GM21367 (cell line): ENCODE measurements around the gene GPR158.

Experiments used
- ATAC-seq: cut with Tn5 transposase; IDR thresholded peaks from one replicate; pipeline ENCODE4 v1.9.1; 2021; ENCODE audit not compliant: unreplicated experiment

The GPR158 gene

GRCh38 chr10:25564351-25564750 lies 389.6 kb downstream of the GPR158 start:
- ATAC-seq, result no peak

GRCh38 chr10:25565570-25565969 lies 390.8 kb downstream of the GPR158 start:
- no peak for ATAC-seq

GRCh38 chr10:25573316-25573715 lies 398.5 kb downstream of the GPR158 start:
- no peak for ATAC-seq

- ATAC-seq, result no peak
These were observed 400.5 kb downstream of the GPR158 start for GRCh38 chr10:25575343-25575742.

GRCh38 chr10:25578061-25578460 lies 403.3 kb downstream of the GPR158 start:
- ATAC-seq, result no peak

- ATAC-seq, result no peak
These were observed 408.2 kb downstream of the GPR158 start for GRCh38 chr10:25582961-25583360.

GRCh38 chr10:25600651-25601050 lies 425.9 kb downstream of the GPR158 start:
- no peak for ATAC-seq

GRCh38 chr10:25604591-25604990 lies 429.8 kb downstream of the GPR158 start:
- no peak for ATAC-seq

GRCh38 chr10:25614652-25615051 lies 439.9 kb downstream of the GPR158 start:
- no peak for ATAC-seq

- no peak for ATAC-seq
These were observed 441.1 kb downstream of the GPR158 start for GRCh38 chr10:25615926-25616325.

- no peak for ATAC-seq
These were observed 442.2 kb downstream of the GPR158 start for GRCh38 chr10:25616903-25617592.

- ATAC-seq, result no peak
These were observed 452.8 kb downstream of the GPR158 start for GRCh38 chr10:25627606-25628005.

GRCh38 chr10:25629333-25629732 lies 454.5 kb downstream of the GPR158 start:
- ATAC-seq, result no peak

GRCh38 chr10:25631471-25631870 lies 456.7 kb downstream of the GPR158 start:
- no peak for ATAC-seq

GRCh38 chr10:25632802-25633201 lies 458.0 kb downstream of the GPR158 start:
- ATAC-seq, result no peak

GRCh38 chr10:25633542-25633941 lies 458.7 kb downstream of the GPR158 start:
- ATAC-seq, result no peak

GRCh38 chr10:25639646-25640045 lies 464.8 kb downstream of the GPR158 start:
- no peak for ATAC-seq

- no peak for ATAC-seq
These were observed 466.8 kb downstream of the GPR158 start for GRCh38 chr10:25641595-25641994.

GRCh38 chr10:25642721-25643120 lies 467.9 kb downstream of the GPR158 start:
- ATAC-seq, result no peak

GRCh38 chr10:25646371-25646770 lies 471.6 kb downstream of the GPR158 start:
- ATAC-seq, result no peak

- no peak for ATAC-seq
These were observed 476.7 kb downstream of the GPR158 start for GRCh38 chr10:25651534-25651933.
